ENCODE data around the gene PPM1E.
A peak's percentile ranks its signal among the peaks of the same experiment; 100 is the strongest.
"Not testable (repeated sequence)": the region's sequence is repeated elsewhere in the genome, so short reads cannot be mapped to it uniquely, and the experiment has no call there.

The PPM1E gene

DNA sequence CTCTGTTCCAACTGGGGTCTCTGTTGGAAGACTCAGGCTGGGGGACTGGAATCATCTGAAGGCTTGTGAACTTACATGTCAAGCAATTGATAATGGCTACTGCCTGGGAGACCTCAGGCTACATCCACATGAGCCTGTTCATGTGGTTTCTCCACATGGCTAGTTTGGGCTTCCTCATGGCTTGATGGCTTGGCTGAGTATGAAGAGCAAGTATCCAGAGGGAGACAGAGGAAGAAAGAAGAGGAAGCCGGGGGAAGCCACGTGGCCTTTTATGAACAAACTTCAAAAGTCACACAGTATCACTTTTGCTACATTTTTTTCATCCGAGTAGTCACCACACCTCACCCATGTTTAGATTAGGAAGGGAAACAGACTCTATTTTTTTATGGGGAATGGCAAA, 192.2 kb downstream of the PPM1E start:
- DNase-seq (ENCODE audit: low spot score): no peak

DNA sequence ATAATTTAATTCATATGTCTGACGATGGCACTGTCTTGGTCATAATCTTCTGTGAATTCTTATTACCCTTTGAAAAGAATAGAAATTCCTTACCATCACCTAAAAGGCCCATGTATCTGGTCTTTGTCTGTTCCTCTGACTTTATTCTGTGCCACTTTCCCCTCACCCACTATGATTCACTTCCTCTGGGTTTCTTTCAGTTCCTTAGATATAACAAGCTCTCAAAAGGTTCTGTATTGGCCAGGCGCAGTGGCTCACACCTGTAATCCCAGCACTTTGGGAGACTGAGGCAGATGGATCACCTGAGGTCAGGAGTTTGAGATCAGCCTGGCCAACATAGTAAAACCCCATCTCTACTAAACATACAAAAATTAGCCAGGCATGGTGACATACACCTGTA, 198.7 kb downstream of the PPM1E start:
- DNase-seq (ENCODE audit: low spot score): not testable (repeated sequence)

GRCh38 chr17:58956997-58957724, 201.5 kb downstream of the PPM1E start:
- no peak for DNase-seq (ENCODE audit: low spot score)

DNA sequence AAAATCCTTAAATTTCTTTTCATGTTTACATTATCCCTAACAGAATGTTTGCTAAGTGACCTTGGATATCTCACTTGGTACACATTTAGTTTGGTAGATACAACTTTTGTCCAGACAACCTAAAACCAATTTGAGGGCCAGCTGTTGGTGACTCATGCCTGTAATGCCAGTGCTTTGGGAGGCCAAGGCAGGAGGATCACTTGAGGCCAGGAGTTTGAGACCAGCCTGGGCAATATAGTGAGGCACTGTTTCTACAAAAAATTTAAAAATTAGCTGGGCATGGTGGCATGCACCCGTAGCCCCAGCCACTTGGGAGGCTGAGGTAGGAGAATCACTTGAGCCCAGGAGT, 202.0 kb downstream of the PPM1E start:
- DNase-seq (ENCODE audit: low spot score): not testable (repeated sequence)

DNA sequence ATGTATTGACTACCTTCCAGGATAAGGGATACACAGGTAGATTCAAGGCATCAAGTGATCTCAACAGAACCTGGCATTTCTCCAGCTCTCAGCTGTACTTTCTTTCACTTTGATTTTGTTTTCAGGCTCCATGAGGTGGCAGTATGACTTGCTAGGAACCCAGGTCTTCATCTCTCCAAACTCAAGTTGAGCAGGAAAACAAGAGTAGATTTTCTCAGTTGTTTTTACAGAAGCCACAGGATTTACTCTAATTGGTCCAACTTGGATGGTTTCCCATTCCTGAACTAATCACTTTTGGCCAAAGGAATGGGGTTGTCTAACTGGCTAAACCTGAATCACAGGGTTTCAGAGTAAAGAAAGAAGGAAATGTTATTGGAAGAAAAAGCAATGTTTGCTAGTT, 204.4 kb downstream of the PPM1E start:
- DNase-seq (ENCODE audit: low spot score): peak; percentile 7

GRCh38 chr17:58965221-58965620, 209.6 kb downstream of the PPM1E start:
- peak; percentile 2 for DNase-seq (ENCODE audit: low spot score)

DNA sequence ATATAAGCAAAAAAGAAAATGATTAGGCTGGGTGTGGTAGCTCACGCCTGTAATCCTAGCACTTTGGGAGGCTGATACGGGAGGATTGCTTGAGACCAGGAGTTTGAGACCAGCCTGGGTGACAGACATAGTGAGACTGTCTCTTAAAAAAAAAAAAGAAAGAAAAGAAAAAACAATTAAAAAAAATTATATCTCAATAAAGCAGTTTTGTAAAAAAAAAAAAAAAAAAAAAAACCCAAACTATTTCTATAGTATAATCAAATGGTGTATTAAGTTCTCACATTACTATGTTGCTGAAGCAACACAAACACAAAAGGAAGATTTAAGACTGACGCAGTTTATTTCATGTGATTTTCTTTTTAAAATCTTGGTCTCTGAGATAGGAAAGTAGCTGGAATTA, 210.6 kb downstream of the PPM1E start:
- no peak for DNase-seq (ENCODE audit: low spot score)

- no peak for DNase-seq (ENCODE audit: low spot score)
Observed at GRCh38 chr17:58968426-58969061, 212.9 kb downstream of the PPM1E start.

DNA sequence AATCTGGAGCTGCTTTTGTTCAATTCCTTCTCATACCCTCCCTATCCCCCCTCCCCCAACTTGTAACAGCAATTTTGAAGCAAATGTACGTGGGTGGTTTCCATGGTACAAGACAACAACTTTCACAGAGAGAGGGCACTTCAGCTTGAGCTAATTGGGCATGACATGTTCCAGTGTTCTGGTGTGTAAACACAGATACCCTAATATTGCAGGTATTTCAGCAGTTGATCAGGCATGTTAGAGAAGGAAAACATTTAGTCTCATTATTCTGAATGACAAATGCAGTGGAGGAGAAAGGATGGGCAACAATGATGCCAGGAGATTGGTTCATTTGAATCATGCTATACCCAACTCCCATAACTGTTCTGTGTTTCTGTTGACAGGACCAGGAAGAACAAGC, 213.5 kb downstream of the PPM1E start:
- DNase-seq (ENCODE audit: low spot score): no peak

DNA sequence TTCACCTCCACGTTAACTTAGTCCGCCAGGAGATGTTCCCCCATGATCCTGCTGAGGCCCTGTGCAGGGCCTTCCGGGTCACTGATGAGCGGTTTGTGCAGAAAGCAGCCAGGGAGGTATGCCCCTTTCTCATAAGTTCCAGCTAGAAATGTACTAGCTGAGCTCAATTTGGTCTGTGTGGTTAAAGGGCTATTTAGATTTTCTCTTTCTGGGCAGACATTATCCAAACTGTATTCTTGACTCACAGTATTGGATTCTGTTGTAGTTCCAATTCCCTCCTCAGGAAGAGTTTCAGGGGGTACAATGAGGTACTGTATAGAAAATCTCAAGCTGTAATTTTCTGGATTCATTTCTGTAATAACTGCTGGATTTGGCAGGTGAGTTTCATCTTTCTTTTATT, 214.0 kb downstream of the PPM1E start:
- no peak for DNase-seq (ENCODE audit: low spot score)

DNA sequence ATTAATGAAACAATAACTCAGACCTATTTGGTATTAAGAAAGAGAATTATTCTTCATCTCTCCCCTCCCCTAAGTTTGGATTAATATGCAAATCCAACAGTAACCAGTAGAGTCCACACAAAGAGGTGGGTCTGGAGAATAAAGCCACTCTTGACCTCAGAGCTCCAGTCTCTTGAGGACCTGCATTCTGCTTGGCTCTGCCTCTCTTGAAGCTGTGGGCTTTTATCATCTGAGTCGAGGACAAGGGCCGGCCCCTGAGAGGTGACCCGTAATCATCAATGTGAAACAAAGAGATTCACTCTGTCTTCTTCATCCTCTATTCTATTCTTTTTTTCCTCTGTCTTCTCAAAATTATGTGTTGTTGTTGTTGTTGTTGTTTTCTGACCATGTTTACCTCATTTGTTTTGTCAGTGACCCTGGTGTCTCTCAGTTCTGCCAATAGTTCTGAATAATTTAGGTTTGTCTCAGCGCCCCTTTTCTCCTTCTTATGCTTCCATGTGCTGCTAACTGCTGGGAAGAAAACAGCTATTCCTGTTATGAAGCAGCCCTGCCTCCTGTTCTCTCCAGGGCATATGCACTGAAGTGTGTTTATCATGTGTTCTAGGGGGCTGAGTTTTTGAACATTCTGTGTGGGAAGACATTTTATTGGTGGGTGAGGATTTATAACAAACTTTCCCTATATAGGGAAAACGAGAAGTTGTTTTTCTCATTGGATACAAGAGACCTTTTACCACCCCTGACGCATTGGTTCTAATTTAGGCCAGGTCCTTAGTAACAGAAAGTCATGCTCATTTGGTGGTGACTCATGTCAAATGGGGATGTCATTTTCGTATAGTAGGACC, 215.2 kb downstream of the PPM1E start:
- no peak for DNase-seq (ENCODE audit: low spot score)

GRCh38 chr17:58974354-58974753, 218.7 kb downstream of the PPM1E start:
- DNase-seq (ENCODE audit: low spot score): no peak

DNA sequence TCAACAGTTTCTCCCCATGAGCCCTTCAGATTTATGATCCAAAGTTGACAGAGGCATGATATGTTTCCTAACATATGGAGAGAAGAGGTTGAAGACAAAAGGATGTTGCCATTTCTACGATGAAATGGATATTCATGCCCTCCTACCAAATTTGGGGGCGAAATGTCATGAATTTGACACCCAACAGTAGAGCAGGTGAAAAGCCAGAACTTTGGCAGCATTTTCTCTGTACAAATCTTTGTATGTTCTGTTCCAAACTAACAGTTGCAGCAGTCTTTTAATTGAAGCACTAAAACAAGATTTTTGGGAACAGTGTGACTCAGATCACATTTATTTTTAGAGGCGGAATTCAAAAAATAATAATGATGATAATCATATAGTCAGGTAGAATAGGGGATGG, 220.9 kb downstream of the PPM1E start:
- no peak for DNase-seq (ENCODE audit: low spot score)

DNA sequence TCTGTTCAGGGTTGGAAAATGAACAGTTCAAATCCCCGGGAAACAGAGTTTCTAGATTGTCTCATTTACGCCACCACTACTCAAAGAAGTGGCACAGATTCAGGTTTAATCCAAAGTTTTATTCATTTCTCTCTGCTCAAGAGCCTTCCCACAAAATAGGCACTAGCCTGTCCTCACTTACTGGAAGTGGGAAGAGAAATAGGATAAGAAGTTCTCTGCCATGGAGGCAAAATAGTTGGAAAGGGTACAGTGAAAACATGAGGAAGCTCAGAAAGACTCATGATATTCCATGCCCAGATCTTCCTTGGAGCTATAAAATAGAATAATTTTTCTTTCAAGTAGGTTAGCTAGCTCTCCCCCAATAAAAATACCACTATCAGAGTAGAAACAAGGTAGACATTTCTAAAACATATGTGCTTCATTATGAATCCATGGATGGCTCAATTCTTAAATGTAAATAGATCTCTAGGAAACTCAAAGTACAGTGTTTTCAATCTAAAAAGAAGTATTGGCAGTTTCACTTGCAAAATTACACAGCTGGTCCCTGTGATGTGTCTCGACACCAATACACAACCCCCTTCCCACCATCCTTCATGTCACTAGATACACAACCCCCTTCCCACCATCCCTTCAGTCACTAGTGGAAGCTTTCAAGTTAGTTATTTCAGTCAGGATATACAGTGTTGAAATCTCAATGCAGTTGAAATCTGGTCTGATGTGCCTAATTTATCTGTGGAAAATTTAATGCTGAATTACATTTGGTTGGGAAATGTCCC, 225.2 kb downstream of the PPM1E start:
- no peak for DNase-seq (ENCODE audit: low spot score)

GRCh38 chr17:58982626-58983025, 227.0 kb downstream of the PPM1E start:
- no peak for DNase-seq (ENCODE audit: low spot score)

- no peak for DNase-seq (ENCODE audit: low spot score)
Observed at GRCh38 chr17:58985367-58985766, 229.7 kb downstream of the PPM1E start.

DNA sequence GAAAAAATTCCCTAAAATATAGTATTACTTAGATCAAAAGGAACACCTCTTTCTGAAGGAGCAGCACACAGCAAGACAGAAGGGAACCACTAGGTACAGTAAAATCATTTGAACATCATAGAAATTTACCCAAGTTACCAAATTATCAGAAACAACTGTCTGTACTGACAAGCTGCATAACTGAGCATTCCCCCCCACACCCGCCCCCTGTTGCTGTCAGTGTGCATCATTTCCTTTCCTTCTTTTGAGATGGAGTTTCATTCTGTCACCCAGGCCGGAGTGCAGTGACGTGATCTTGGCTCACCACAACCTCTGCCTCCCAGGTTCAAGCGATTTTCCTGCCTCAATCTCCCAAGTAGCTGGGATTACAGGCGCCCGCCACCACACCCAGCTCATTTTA, 230.3 kb downstream of the PPM1E start:
- DNase-seq (ENCODE audit: low spot score): no peak

GRCh38 chr17:58989629-58990028, 234.0 kb downstream of the PPM1E start:
- no peak for DNase-seq (ENCODE audit: low spot score)

DNA sequence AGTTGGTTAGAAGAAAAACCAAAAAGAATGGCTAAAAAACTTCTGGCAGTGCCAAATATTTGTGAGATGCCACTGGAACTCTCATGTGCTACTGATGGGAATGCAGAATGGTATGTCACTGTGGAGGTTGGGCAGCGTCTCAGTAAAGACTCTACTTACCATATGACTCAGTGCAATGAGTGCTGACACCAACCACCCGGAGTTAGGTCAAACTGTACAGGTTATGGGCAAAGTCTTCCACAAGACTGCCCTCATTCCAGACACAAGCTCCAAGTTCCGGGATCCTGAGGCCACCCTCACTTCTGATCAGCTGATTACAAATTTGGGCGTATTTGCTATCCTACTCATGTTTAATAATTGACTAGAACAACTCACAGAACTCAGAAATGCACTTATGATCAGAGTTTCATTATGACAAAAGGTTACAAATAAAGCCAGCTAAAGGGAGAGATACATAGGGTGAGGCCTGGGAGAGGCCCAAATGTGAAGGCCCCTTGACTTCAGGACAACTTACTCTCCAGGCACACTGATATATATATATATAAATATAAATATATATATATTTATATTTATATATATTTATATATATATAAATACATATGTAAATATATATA, 236.2 kb downstream of the PPM1E start:
- no peak for DNase-seq (ENCODE audit: low spot score)

- DNase-seq (ENCODE audit: low spot score): no peak
Observed at GRCh38 chr17:58993311-58993710, 237.7 kb downstream of the PPM1E start.

- no peak for DNase-seq (ENCODE audit: low spot score)
Observed at GRCh38 chr17:58995247-58995940, 239.7 kb downstream of the PPM1E start.

All from globus pallidus (tissue), 1 donor.